Endothelial cell (in vitro differentiated cells): Measurements from ENCODE around the gene PRPSAP2. TPM values are rescaled to one million over a fixed set of nuclear protein-coding genes. Genes with fewer than 3 reads are reported as not detected.
A peak's percentile ranks its signal among the peaks of the same experiment; 100 is the strongest.

Experiments used
- DNase-seq: peaks from one replicate; pipeline ENCODE4 v3.0.0; 2021; ENCODE audit warnings: low spot score
- H3K27ac Mint-ChIP-seq: one replicate; pipeline ENCODE4 v1.8.0; 2021; ENCODE audit warnings: mixed read lengths, inconsistent platforms; ENCODE audit not compliant: unreplicated experiment
- H3K27me3 Mint-ChIP-seq: one replicate; pipeline ENCODE4 v1.8.0; 2021; ENCODE audit warnings: mild to moderate bottlenecking, moderate library complexity, mixed read lengths, inconsistent platforms; ENCODE audit not compliant: unreplicated experiment
- H3K36me3 Mint-ChIP-seq: one replicate; pipeline ENCODE4 v1.8.0; 2021; ENCODE audit warnings: mild to moderate bottlenecking, low read depth, mixed read lengths, inconsistent platforms; ENCODE audit not compliant: unreplicated experiment
- H3K4me1 Mint-ChIP-seq: one replicate; pipeline ENCODE4 v1.8.0; 2021; ENCODE audit warnings: mild to moderate bottlenecking, mixed read lengths, inconsistent platforms; ENCODE audit not compliant: unreplicated experiment
- H3K4me3 Mint-ChIP-seq: one replicate; pipeline ENCODE4 v1.8.0; 2021; ENCODE audit warnings: mild to moderate bottlenecking, mixed read lengths, inconsistent platforms; ENCODE audit not compliant: unreplicated experiment
- H3K9me3 Mint-ChIP-seq: one replicate; pipeline ENCODE4 v1.8.0; 2021; ENCODE audit warnings: mixed read lengths, inconsistent platforms; ENCODE audit not compliant: unreplicated experiment
- CTCF ChIP-seq: fragments of 200-600 bp; sonication (generic); IDR thresholded peaks from one replicate; pipeline ENCODE4 v1.5.0; 2021; ENCODE audit warnings: antibody characterized with exemption; ENCODE audit not compliant: unreplicated experiment
- total RNA-seq: library from RNA; stranded (reverse); fragmentation: NEBNext Ultra II Directional; extraction: Animal tissue kit (Norgen Biotek cat#: 25700); gene quantifications from one replicate; pipeline ENCODE4 v1.2.1, GENCODE V29; 2021; ENCODE audit not compliant: unreplicated experiment

PRPSAP2 gene
- total RNA-seq, 1 donor from 2014 or later = 32.4 TPM

- Mint-ChIP-seq H3K4me1 (peaks cover 17% of the 10 kb centered on the region), H3K4me3 (no peak overlapping the region), H3K36me3 (peaks cover 3% of the 10 kb centered on the region), H3K27ac (peak overlapping the region; percentile 67), H3K9me3 (no peaks in the 10 kb centered on the region), H3K27me3 (peaks cover 10% of the 10 kb centered on the region)
- DNase-seq = no peak
- TF ChIP-seq CTCF = no peak
Measured at GRCh38 chr17:18961634-18962493, 103.9 kb downstream of the PRPSAP2 start.

- H3K4me3 Mint-ChIP-seq = no peak overlapping the region
- no peak for TF ChIP-seq CTCF
- H3K27me3 Mint-ChIP-seq = peaks cover 10% of the 10 kb centered on the region
- peaks cover 3% of the 10 kb centered on the region for H3K36me3 Mint-ChIP-seq
- peak overlapping the region; percentile 67 for H3K27ac Mint-ChIP-seq
- H3K9me3 Mint-ChIP-seq = no peaks in the 10 kb centered on the region
- DNase-seq = no peak
- peaks cover 22% of the 10 kb centered on the region for H3K4me1 Mint-ChIP-seq
Measured at GRCh38 chr17:18962494-18962815, 104.5 kb downstream of the PRPSAP2 start.

GRCh38 chr17:18963126-18964017, 105.4 kb downstream of the PRPSAP2 start:
- DNase-seq = no peak
- Mint-ChIP-seq H3K36me3 (peaks cover 3% of the 10 kb centered on the region), H3K27ac (no peak overlapping the region), H3K9me3 (no peaks in the 10 kb centered on the region), H3K4me3 (no peak overlapping the region), H3K27me3 (peaks cover 10% of the 10 kb centered on the region), H3K4me1 (peaks cover 26% of the 10 kb centered on the region)
- no peak for TF ChIP-seq CTCF

GRCh38 chr17:18964018-18964351, 106.1 kb downstream of the PRPSAP2 start:
- Mint-ChIP-seq H3K9me3 (no peaks in the 10 kb centered on the region), H3K27ac (no peak overlapping the region), H3K4me1 (peaks cover 31% of the 10 kb centered on the region), H3K27me3 (peaks cover 14% of the 10 kb centered on the region), H3K4me3 (no peak overlapping the region), H3K36me3 (peaks cover 3% of the 10 kb centered on the region)
- DNase-seq = no peak
- no peak for TF ChIP-seq CTCF

- TF ChIP-seq CTCF = no peak
- Mint-ChIP-seq H3K27ac (peak overlapping the region; percentile 14), H3K9me3 (no peaks in the 10 kb centered on the region), H3K4me1 (peaks cover 35% of the 10 kb centered on the region), H3K27me3 (peaks cover 14% of the 10 kb centered on the region), H3K4me3 (no peak overlapping the region), H3K36me3 (peaks cover 3% of the 10 kb centered on the region)
- DNase-seq = no peak
Measured at GRCh38 chr17:18964550-18964949, 106.6 kb downstream of the PRPSAP2 start.
